ENCODE measurements around the gene SLC43A1.

SLC43A1 gene

DNA sequence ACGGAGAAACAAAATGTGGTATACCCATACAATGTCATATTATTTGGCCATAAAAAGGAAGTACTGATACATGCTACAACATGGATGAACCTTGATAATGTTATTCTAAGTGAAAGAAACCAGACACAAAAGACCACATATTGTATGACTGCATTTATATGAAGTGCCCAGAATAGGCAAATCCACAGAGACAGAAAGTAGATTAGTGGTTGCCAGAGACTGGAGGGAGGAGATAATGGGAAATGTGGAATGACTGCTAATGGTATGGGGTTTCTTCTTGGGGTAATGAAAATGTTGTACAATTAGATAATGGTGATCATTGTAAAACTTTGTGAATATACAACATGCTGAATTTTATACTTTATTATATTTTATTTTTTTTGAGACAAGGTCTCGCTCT lies 5.6 kb upstream of the SLC43A1 start:
- Histone ChIP-seq H3K27me3 (ENCODE audit: control insufficient read depth in 1 of 2, insufficient read depth in 1 of 2, low read length in 2 of 2) (no peaks in the 10 kb centered on the region), H3K27ac (ENCODE audit: low read length, poor library complexity, severe bottlenecking) (no peak overlapping the region), H3K4ac (ENCODE audit: low read depth in 1 of 2, low read length in 2 of 2) (no peak overlapping the region), H3K18ac (ENCODE audit: low read depth in 1 of 2, low read length in 2 of 2) (no peak overlapping the region), H3K9me3 (ENCODE audit: control insufficient read depth, low read length) (peaks cover 4% of the 10 kb centered on the region), H2BK12ac (ENCODE audit: low read length in 2 of 2) (no peak overlapping the region), H3K23ac (ENCODE audit: low read length in 2 of 2) (no peak overlapping the region), H3K4me2 (ENCODE audit: low read length, poor library complexity, severe bottlenecking) (no peak overlapping the region), H2AFZ (ENCODE audit: low read depth, low read length) (no peak overlapping the region), H3K9ac (ENCODE audit: low read length) (no peak overlapping the region), H2AK5ac (ENCODE audit: low read length, severe bottlenecking) (no peak overlapping the region), H2BK5ac (ENCODE audit: low read depth, low read length, poor library complexity, severe bottlenecking) (no peak overlapping the region), H2BK120ac (ENCODE audit: low read depth, low read length) (no peak overlapping the region), H3K4me1 (ENCODE audit: control insufficient read depth, insufficient read depth, low read depth, low read length) (no peaks in the 10 kb centered on the region), H4K91ac (ENCODE audit: low read length) (no peak overlapping the region), H3K79me1 (replicated peaks; ENCODE audit: low read length, poor library complexity, severe bottlenecking) (no peaks in the 10 kb centered on the region), H3K4me3 (ENCODE audit: insufficient read depth in 1 of 2, low read depth in 1 of 2, low read length in 2 of 2) (no peak overlapping the region), H3K14ac (ENCODE audit: low read length in 2 of 2) (no peak overlapping the region), H4K8ac (ENCODE audit: low read length) (no peak overlapping the region), H2BK15ac (ENCODE audit: low read depth, poor library complexity, severe bottlenecking) (no peak overlapping the region), H3K36me3 (ENCODE audit: control insufficient read depth in 1 of 2, insufficient read depth in 2 of 2, low read depth in 1 of 2, low read length in 2 of 2) (peaks cover 0 to 10% of the 10 kb centered on the region in 2 experiments)
- DNase-seq: no peak
- WGBS: 86% methylated on average over 1 of the region's 2 CpGs

DNA sequence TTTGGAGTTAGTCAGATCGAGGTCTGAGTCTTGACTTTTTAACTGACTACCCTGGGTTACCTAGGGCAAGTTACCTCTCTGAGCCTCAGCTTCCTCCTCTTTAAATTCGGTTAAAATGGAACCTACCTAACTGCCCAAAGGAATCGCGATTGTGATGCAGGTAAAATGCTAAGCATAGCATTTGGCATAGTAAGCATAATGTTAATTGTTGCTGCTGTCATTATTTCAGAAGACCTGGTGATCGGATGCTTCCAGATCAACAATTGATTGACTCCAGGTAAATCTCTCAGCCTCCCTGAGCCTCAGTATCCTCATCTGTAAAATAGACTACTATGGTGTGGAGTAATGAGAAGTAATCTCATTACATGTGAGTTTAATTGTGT lies 550 bp upstream of the SLC43A1 start:
- no peaks in the 10 kb centered on the region for H3K79me1 ChIP-seq (replicated peaks; ENCODE audit: low read length, poor library complexity, severe bottlenecking)
- H2AK5ac ChIP-seq (ENCODE audit: low read length, severe bottlenecking): no peak overlapping the region

DNA sequence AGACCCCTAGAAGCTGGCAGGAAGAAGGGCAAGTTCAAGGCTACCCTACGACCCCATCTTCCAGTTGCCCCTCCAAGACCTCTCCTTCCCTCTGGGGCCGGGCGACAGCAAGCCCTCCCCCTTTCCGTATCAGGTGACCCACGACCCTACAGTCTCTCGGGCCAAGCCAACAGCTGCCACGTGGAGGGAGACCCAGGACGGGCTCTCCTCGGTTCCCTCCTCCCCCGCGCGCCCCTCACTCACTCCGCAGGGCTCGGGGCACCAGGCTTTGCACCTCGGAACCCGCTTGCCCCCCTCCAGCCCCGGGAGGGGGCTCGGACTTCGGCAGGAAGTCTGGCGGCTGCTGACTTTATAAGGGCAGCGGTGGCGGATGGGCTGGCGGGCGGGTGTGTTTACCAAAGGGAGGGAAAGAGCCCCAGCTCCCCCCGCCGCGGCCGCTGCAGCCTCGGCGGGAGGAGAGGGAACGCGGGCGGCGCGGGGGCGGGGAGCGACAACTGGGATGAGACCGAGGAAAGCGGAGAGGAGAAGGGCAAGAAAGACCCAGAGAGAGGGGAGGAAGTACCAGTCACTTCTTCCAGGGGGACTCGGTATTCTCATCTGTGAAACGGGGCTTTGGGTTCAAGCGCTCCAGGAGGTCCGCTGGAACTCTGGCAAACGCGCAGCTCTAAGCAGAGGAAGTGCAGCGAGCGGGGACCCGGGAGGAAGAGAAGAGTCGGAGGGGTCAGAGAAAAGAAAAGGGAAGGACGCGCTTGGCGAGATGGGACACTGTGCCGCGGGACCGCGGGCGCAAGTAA lies 767 bp downstream of the SLC43A1 start:
- H2BK5ac ChIP-seq (ENCODE audit: low read depth, low read length, poor library complexity, severe bottlenecking): no peak overlapping the region
- H4K91ac ChIP-seq (ENCODE audit: low read length): no peak overlapping the region
- H3K9me3 ChIP-seq (ENCODE audit: control insufficient read depth, low read length): no peaks in the 10 kb centered on the region
- H3K4me1 ChIP-seq (ENCODE audit: control insufficient read depth, insufficient read depth, low read depth, low read length): peaks cover 14% of the 10 kb centered on the region
- no peaks in the 10 kb centered on the region for H3K36me3 ChIP-seq (ENCODE audit: control insufficient read depth in 1 of 2, insufficient read depth in 2 of 2, low read depth in 1 of 2, low read length in 2 of 2)
- peak overlapping the region; percentile 91 for H3K9ac ChIP-seq (ENCODE audit: low read length)
- H3K4me3 ChIP-seq (ENCODE audit: insufficient read depth in 1 of 2, low read depth in 1 of 2, low read length in 2 of 2): peak overlapping the region; percentile 72 to 84
- H3K18ac ChIP-seq (ENCODE audit: low read depth in 1 of 2, low read length in 2 of 2): peak overlapping the region; percentile 40 to 67
- peak overlapping the region in 1 of 2 experiments; percentile 74 for H3K23ac ChIP-seq (ENCODE audit: low read length in 2 of 2)
- no peaks in the 10 kb centered on the region for H3K27me3 ChIP-seq (ENCODE audit: control insufficient read depth in 1 of 2, insufficient read depth in 1 of 2, low read length in 2 of 2)
- peak overlapping the region; percentile 27 for H2BK120ac ChIP-seq (ENCODE audit: low read depth, low read length)
- peak overlapping the region in 1 of 2 experiments; percentile 15 for H2BK12ac ChIP-seq (ENCODE audit: low read length in 2 of 2)
- peak overlapping the region in 1 of 2 experiments; percentile 44 for H3K14ac ChIP-seq (ENCODE audit: low read length in 2 of 2)
- H3K27ac ChIP-seq (ENCODE audit: low read length, poor library complexity, severe bottlenecking): no peak overlapping the region
- H4K8ac ChIP-seq (ENCODE audit: low read length): peak overlapping the region; percentile 36
- H3K4ac ChIP-seq (ENCODE audit: low read depth in 1 of 2, low read length in 2 of 2): no peak overlapping the region
- H2AFZ ChIP-seq (ENCODE audit: low read depth, low read length): peak overlapping the region; percentile 43
- no peak overlapping the region for H2BK15ac ChIP-seq (ENCODE audit: low read depth, poor library complexity, severe bottlenecking)
- H3K79me1 ChIP-seq (replicated peaks; ENCODE audit: low read length, poor library complexity, severe bottlenecking): no peaks in the 10 kb centered on the region
- peak overlapping the region; percentile 99 for H3K4me2 ChIP-seq (ENCODE audit: low read length, poor library complexity, severe bottlenecking)
- peak; percentile 41 for DNase-seq
- WGBS: 1% methylated on average over 50 of the region's 57 CpGs
- H2AK5ac ChIP-seq (ENCODE audit: low read length, severe bottlenecking): no peak overlapping the region

More for the DNA sequence above, 550 bp upstream of the SLC43A1 start:
- Histone ChIP-seq H3K27ac (ENCODE audit: low read length, poor library complexity, severe bottlenecking) (no peak overlapping the region), H2AFZ (ENCODE audit: low read depth, low read length) (no peak overlapping the region), H3K4me2 (ENCODE audit: low read length, poor library complexity, severe bottlenecking) (peak overlapping the region; percentile 99), H3K4me1 (ENCODE audit: control insufficient read depth, insufficient read depth, low read depth, low read length) (peaks cover 14% of the 10 kb centered on the region), H2BK12ac (ENCODE audit: low read length in 2 of 2) (no peak overlapping the region), H3K23ac (ENCODE audit: low read length in 2 of 2) (no peak overlapping the region), H3K4ac (ENCODE audit: low read depth in 1 of 2, low read length in 2 of 2) (no peak overlapping the region), H3K9ac (ENCODE audit: low read length) (peak overlapping the region; percentile 91), H3K9me3 (ENCODE audit: control insufficient read depth, low read length) (no peaks in the 10 kb centered on the region), H3K4me3 (ENCODE audit: insufficient read depth in 1 of 2, low read depth in 1 of 2, low read length in 2 of 2) (peak overlapping the region; percentile 72 to 84), H4K91ac (ENCODE audit: low read length) (no peak overlapping the region), H3K36me3 (ENCODE audit: control insufficient read depth in 1 of 2, insufficient read depth in 2 of 2, low read depth in 1 of 2, low read length in 2 of 2) (no peaks in the 10 kb centered on the region), H2BK5ac (ENCODE audit: low read depth, low read length, poor library complexity, severe bottlenecking) (no peak overlapping the region), H4K8ac (ENCODE audit: low read length) (peak overlapping the region; percentile 63), H3K14ac (ENCODE audit: low read length in 2 of 2) (no peak overlapping the region), H2BK120ac (ENCODE audit: low read depth, low read length) (no peak overlapping the region), H3K27me3 (ENCODE audit: control insufficient read depth in 1 of 2, insufficient read depth in 1 of 2, low read length in 2 of 2) (no peaks in the 10 kb centered on the region), H2BK15ac (ENCODE audit: low read depth, poor library complexity, severe bottlenecking) (no peak overlapping the region), H3K18ac (ENCODE audit: low read depth in 1 of 2, low read length in 2 of 2) (no peak overlapping the region)
- WGBS: 37% methylated on average over 5 of the region's 5 CpGs
- DNase-seq: no peak

DNA sequence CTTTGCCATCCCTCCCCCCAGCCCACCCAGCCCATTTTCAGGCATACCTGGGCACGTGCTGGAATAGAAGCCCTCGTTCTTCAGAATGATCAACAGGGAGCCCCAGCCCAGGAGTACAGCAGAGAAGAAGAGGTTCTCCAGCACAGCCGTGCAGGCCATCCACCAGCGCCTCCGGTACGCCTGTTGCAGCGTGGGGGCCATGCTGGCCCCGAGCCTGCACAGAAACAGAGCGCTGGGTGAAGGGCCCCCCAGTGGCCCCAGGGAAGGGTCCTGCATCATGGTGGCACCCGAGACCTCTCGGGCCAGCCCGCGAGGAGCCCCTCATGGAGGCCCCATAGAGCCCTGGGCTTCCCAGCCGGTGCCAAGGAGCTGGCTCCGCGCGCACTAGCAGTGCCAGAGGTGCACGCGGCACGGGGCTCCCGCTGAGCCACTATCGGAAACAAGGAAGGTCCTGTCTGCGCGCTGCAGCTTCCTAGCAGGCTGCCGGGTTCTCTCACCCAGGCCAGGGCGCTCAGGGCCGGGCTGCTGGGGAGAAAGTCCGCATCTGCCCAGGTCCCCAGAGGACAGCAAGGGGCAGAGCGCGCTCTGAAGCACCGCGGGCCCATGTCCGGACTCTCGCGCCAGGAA lies 1.5 kb downstream of the SLC43A1 start:
- peak overlapping the region; percentile 72 to 84 for H3K4me3 ChIP-seq (ENCODE audit: insufficient read depth in 1 of 2, low read depth in 1 of 2, low read length in 2 of 2)
- DNase-seq: peak; percentile 39

More for the DNA sequence above, 1.5 kb downstream of the SLC43A1 start:
- H2BK120ac ChIP-seq (ENCODE audit: low read depth, low read length): no peak overlapping the region
- no peaks in the 10 kb centered on the region for H3K27me3 ChIP-seq (ENCODE audit: control insufficient read depth in 1 of 2, insufficient read depth in 1 of 2, low read length in 2 of 2)
- H4K91ac ChIP-seq (ENCODE audit: low read length): no peak overlapping the region
- H2AFZ ChIP-seq (ENCODE audit: low read depth, low read length): peak overlapping the region; percentile 43
- H3K9me3 ChIP-seq (ENCODE audit: control insufficient read depth, low read length): no peaks in the 10 kb centered on the region
- H2BK12ac ChIP-seq (ENCODE audit: low read length in 2 of 2): peak overlapping the region in 1 of 2 experiments; percentile 15
- no peak overlapping the region for H4K8ac ChIP-seq (ENCODE audit: low read length)
- peak overlapping the region; percentile 99 for H3K4me2 ChIP-seq (ENCODE audit: low read length, poor library complexity, severe bottlenecking)
- H3K18ac ChIP-seq (ENCODE audit: low read depth in 1 of 2, low read length in 2 of 2): peak overlapping the region; percentile 37 to 67
- no peak overlapping the region for H3K23ac ChIP-seq (ENCODE audit: low read length in 2 of 2)
- H3K4ac ChIP-seq (ENCODE audit: low read depth in 1 of 2, low read length in 2 of 2): no peak overlapping the region
- H3K14ac ChIP-seq (ENCODE audit: low read length in 2 of 2): peak overlapping the region in 1 of 2 experiments; percentile 44
- WGBS: 14% methylated on average over 35 of the region's 35 CpGs
- peaks cover 14% of the 10 kb centered on the region for H3K4me1 ChIP-seq (ENCODE audit: control insufficient read depth, insufficient read depth, low read depth, low read length)
- no peak overlapping the region for H2AK5ac ChIP-seq (ENCODE audit: low read length, severe bottlenecking)
- H3K36me3 ChIP-seq (ENCODE audit: control insufficient read depth in 1 of 2, insufficient read depth in 2 of 2, low read depth in 1 of 2, low read length in 2 of 2): no peaks in the 10 kb centered on the region
- no peak overlapping the region for H3K27ac ChIP-seq (ENCODE audit: low read length, poor library complexity, severe bottlenecking)
- no peak overlapping the region for H2BK5ac ChIP-seq (ENCODE audit: low read depth, low read length, poor library complexity, severe bottlenecking)
- peak overlapping the region; percentile 91 for H3K9ac ChIP-seq (ENCODE audit: low read length)
- no peaks in the 10 kb centered on the region for H3K79me1 ChIP-seq (replicated peaks; ENCODE audit: low read length, poor library complexity, severe bottlenecking)
- no peak overlapping the region for H2BK15ac ChIP-seq (ENCODE audit: low read depth, poor library complexity, severe bottlenecking)

Data from mesenchymal stem cell (in vitro differentiated cells and primary cell).